Brain microvascular endothelial cell (primary cell): ENCODE measurements around the gene LHFPL2.

Experiments used
- DNase-seq: peaks from one replicate; pipeline ENCODE4 v3.0.0-alpha.2; 2020
- H3K27ac ChIP-seq: fragments of 250-450 bp; sonication (Bioruptor Pico); 2 replicates; pipeline ENCODE4 v1.5.1; 2020; ENCODE audit warnings: mild to moderate bottlenecking, moderate library complexity
- H3K27me3 ChIP-seq: fragments of 250-450 bp; sonication (Bioruptor Pico); replicated peaks from 2 replicates; pipeline ENCODE4 v1.5.1; 2020; ENCODE audit warnings: mild to moderate bottlenecking
- H3K36me3 ChIP-seq: fragments of 250-450 bp; sonication (Bioruptor Pico); replicated peaks from 2 replicates; pipeline ENCODE4 v1.5.1; 2020; ENCODE audit warnings: mild to moderate bottlenecking
- H3K4me3 ChIP-seq: 2 replicates; pipeline ENCODE4 v1.5.1; 2011; ENCODE audit warnings: low read depth, mild to moderate bottlenecking, control low read depth, low read length, moderate library complexity
- CTCF ChIP-seq: IDR thresholded peaks from 2 replicates; pipeline ENCODE4 v1.5.1; 2011; ENCODE audit warnings: low read depth, mild to moderate bottlenecking, moderate library complexity, low read length, control low read depth, inconsistent platforms; ENCODE audit errors: missing control alignments
- in situ Hi-C: cut with HindIII; loops from 2 replicates; pipeline ENCODE4 v1.10.0; 2017; ENCODE audit warnings: low sequenced_read_pairs, low pct_ligation_motif_present

LHFPL2 gene

GRCh38 chr5:78499485-78499884 lies 149.1 kb downstream of the LHFPL2 start:
- H3K36me3 ChIP-seq: no peaks in the 10 kb centered on the region
- no peak overlapping the region for H3K4me3 ChIP-seq
- no peaks in the 10 kb centered on the region for H3K27me3 ChIP-seq
- no peak for TF ChIP-seq CTCF
- in situ Hi-C loops: no loop called here
- H3K27ac ChIP-seq: no peak overlapping the region
- DNase-seq: no peak

GRCh38 chr5:78497573-78498533 lies 150.7 kb downstream of the LHFPL2 start:
- no peak overlapping the region for H3K27ac ChIP-seq
- no peaks in the 10 kb centered on the region for H3K27me3 ChIP-seq
- no peaks in the 10 kb centered on the region for H3K36me3 ChIP-seq
- H3K4me3 ChIP-seq: no peak overlapping the region
- in situ Hi-C loops: no loop called here
- no peak for DNase-seq
- no peak for TF ChIP-seq CTCF

- in situ Hi-C loops: no loop called here
- Histone ChIP-seq H3K27me3 (no peaks in the 10 kb centered on the region), H3K36me3 (peaks cover 3% of the 10 kb centered on the region), H3K27ac (peak overlapping the region; percentile 45), H3K4me3 (no peak overlapping the region)
- peak; percentile 62 for DNase-seq
- no peak for TF ChIP-seq CTCF
Observed at GRCh38 chr5:78496373-78496772, 152.2 kb downstream of the LHFPL2 start.

GRCh38 chr5:78495800-78496199 lies 152.8 kb downstream of the LHFPL2 start:
- no peaks in the 10 kb centered on the region for H3K27me3 ChIP-seq
- TF ChIP-seq CTCF: no peak
- no peak overlapping the region for H3K4me3 ChIP-seq
- peak overlapping the region; percentile 45 for H3K27ac ChIP-seq
- in situ Hi-C loops: no loop called here
- DNase-seq: no peak
- H3K36me3 ChIP-seq: peaks cover 8% of the 10 kb centered on the region

- peaks cover 26% of the 10 kb centered on the region for H3K36me3 ChIP-seq
- H3K4me3 ChIP-seq: no peak overlapping the region
- no peak for DNase-seq
- H3K27ac ChIP-seq: no peak overlapping the region
- in situ Hi-C loops: no loop called here
- no peak for TF ChIP-seq CTCF
- H3K27me3 ChIP-seq: no peaks in the 10 kb centered on the region
Observed at GRCh38 chr5:78492650-78493049, 155.9 kb downstream of the LHFPL2 start.
